Cortex of kidney (tissue), 1 donor: ENCODE results near the gene LRIG1.

Source experiments
- DNase-seq: peaks from one replicate; lab custom pipeline; 2025; lab: John Stamatoyannopoulos, UW

The LRIG1 gene, protein sequence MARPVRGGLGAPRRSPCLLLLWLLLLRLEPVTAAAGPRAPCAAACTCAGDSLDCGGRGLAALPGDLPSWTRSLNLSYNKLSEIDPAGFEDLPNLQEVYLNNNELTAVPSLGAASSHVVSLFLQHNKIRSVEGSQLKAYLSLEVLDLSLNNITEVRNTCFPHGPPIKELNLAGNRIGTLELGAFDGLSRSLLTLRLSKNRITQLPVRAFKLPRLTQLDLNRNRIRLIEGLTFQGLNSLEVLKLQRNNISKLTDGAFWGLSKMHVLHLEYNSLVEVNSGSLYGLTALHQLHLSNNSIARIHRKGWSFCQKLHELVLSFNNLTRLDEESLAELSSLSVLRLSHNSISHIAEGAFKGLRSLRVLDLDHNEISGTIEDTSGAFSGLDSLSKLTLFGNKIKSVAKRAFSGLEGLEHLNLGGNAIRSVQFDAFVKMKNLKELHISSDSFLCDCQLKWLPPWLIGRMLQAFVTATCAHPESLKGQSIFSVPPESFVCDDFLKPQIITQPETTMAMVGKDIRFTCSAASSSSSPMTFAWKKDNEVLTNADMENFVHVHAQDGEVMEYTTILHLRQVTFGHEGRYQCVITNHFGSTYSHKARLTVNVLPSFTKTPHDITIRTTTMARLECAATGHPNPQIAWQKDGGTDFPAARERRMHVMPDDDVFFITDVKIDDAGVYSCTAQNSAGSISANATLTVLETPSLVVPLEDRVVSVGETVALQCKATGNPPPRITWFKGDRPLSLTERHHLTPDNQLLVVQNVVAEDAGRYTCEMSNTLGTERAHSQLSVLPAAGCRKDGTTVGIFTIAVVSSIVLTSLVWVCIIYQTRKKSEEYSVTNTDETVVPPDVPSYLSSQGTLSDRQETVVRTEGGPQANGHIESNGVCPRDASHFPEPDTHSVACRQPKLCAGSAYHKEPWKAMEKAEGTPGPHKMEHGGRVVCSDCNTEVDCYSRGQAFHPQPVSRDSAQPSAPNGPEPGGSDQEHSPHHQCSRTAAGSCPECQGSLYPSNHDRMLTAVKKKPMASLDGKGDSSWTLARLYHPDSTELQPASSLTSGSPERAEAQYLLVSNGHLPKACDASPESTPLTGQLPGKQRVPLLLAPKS

DNA sequence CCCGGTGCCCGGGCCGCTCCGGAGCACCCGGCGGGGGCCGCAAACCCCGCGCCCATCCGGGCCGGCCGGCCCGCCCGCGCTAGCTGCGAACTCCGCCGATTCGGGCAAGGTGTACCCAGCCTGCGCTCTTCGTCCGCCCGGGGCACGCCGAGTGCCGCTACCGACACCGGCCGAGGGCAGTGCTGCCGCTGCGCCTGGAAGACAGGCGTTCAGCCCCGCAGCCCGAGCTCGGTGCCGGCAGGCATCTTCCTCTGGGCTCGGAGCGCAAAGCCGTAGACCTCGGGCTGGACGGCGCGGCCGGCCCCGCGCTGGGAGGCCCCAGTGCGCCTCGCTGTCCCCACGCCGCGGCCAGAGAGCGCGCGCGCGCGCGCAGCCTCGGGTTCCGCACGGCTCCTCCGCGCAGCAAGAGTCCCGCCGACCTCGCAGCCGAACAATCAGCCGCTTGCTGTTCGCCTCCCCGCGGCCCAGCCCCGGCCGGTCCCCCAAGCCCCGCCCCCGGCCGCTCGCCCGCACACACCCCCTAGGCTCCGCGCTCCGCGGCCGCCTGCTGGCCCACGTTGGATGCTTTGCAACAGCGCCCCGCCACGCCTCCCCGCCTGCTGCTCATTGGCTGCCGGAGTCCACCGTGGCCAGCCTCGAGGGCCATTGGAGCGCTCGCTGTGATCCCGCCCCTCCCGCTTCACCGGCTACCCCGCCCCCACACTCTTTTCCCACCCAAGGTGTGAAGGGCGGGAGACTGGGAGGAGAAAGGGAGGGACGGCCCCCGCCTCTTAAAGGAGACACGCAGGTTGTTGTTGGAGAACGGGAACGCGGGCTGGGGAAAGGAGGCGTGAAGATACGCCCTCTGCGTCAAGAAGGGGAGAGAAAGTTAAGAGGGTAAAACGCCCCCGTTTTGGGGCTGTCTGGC lies at the start of gene LRIG1:
LRIG1 (minus strand) TSS at position 447 of the 907 bp plus-strand sequence. CDS start 615 bp downstream, outside the sequence.
- peak; percentile 80 for DNase-seq

DNA sequence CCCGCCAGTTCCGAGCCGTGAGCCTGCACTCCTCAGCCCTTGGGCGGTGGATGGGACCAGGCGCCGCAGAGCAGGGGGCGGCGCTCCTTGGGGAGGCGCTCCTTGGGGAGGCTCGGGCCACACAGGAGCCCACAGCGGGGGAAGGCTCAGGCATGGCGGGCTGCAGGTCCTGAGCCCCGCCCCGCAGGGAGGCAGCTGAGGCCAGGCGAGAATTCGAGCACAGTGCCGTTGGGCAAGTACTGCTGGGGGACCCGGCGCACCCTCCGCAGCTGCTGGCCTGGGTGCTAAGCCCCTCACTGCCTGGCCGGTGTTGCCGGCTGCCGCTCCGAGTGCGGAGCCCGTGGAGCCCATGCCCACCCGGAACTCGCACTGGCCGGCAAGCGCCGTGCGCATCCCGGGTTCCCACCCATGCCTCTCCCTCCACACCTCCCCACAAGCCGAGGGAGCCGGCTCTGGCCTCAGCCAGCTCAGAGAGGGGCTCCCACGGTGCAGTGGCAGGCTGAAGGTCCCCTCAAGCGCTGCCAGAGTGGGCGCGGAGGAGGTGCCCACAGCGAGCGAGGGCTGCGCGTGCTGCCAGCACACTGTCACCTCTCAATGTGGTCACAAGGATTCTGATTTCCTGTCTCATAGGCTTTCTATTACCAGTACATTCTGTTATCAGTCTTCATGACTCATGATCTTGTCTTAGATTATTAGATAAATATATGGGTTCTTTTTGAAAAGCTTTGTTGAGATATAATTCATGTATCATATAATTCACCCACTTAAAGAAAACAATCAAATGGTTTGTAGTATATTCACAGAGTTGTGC lies 44.0 kb upstream of the LRIG1 start:
- no peak for DNase-seq

DNA sequence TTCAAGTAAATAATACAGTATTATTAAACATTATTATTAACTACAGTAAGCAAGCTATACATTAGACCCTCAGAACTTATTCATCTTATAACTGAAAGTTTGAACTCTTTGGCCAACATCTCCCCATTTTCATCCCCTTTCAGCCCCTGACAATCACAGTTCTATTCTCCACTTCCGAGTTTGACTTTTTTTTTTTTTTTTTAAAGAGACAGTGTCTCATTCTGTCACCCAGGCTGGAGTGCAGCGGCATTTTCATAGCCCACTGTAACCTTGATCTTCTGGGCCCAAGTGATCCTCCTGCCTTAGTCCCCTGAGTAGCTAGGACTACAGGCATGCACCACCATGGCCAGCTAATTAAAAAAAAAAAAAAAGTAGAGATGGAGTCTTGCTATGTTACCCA lies 41.3 kb upstream of the LRIG1 start:
- no peak for DNase-seq

DNA sequence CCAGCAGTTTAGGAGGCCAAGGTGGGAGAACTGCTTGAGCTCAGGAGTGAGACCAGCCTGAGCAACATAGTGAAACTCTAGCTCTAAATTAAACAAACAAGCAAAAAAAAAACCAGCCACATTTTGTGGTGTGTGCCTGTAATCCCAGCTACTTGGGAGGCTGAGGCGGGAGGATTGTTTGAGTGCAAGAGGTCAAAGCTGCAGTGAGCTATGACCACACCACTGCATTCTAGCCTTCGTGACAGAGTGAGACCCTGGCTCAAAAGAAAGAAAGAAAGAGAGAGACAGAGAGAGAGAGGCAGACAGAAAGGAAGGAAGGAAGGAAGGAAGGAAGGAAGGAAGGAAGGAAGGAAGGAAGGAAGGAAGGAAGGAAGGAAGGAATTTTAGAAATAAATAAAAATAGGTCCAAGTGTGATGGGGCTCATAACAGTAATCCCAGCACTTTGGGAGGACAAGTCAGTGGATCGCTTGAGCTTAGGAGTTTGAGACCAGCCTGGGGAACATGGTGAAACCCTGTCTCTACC lies 38.7 kb upstream of the LRIG1 start:
- no peak for DNase-seq

DNA sequence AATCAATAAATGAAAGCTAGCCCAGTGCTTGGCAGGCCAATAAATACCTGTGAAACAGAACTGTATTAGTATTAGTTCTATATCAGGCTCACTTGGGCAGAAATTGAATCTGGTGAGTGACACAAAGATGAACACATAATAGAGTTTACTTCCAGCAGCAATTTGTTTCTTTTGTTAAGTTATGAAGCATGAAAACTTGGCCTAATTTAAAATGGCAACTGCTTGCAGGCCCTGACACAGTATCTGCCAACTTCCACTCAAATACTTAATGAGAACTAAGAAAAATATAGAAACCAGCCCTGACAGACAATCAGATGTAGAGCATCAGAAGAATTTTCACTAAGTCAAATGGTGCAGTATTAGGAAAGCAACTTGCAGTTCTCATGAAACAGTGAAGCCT lies 37.6 kb upstream of the LRIG1 start:
- no peak for DNase-seq

DNA sequence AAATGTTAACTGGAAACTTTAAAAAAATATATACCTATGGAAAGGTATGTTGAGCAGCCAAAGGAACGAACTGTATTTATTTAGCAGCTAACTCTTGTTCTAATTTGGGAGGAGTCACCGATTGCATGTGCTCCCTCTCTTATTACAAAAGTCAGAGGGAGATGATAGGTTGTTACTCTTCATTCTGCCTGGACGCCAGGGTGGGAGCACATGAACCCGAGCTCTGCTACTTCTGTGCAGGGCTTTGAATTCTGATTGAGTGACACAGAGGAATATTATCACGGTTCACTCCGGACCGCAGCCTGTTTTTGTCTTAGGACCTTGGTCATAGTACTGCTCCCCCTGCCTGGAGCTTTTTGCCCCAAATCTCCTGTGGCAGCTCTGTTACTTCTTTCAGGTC lies 36.9 kb upstream of the LRIG1 start:
- DNase-seq = no peak

DNA sequence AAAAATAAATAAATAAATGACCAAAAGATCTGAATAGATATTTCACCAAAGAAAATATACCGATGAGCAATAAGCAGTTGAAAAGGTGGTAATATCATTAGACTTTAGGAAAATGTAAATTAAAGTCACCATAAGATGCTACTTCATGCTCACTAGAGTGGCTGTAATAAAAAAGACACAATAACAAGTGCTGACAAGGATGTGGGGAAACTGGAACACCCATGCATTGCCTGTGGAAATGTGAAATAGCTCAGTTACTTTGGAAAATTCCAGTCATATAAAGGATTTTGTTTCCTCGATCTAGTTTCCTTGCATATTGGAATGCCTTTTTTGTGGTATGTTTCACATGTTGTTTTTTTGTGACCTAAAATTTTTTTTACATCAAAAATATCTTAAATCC lies 36.0 kb upstream of the LRIG1 start:
- no peak for DNase-seq

DNA sequence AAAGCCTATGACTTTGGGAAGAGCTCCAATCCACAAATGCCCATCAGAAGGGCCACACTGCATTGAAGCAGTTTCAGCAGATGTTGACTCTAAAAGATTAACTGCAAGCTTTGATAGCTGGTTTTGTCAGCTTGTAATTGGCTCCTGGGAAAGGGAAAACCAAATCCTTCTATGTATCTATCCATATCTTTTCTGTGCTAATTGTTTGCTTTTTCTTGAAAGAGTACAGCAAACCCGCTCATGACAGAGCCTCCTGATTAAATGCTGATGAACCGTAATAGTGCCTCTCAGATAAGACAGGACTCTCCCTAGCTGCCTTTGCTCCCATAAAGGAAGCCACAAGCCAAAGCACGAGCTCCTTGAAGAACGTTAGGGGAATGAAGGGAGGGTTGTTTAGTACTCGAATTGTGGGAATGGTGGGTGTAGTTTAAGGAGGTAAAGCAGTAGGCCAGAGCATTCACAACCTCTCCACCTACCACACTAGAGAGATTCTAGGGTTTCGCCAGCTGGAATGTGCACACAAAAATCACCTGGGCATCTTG lies 33.6 kb upstream of the LRIG1 start:
- DNase-seq = no peak

DNA sequence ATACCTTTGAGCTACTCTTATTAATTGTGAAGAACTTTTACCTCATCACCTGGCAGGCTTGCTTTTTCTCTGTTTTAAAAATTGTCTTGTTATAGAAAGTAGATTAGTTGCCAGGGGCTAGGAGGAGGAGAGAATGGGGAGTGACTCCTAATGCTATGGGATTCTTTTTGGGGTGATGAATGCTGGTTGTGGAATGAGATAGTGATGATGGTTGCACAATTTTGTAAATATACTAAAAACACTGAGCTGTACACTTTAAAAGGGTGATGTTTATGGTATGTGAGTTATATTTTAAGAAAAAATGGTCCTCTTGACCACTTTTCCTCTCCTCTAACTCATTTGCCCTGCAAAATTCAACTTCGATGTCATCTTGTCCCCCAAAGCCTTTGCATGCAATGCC lies 31.8 kb upstream of the LRIG1 start:
- DNase-seq = no peak

DNA sequence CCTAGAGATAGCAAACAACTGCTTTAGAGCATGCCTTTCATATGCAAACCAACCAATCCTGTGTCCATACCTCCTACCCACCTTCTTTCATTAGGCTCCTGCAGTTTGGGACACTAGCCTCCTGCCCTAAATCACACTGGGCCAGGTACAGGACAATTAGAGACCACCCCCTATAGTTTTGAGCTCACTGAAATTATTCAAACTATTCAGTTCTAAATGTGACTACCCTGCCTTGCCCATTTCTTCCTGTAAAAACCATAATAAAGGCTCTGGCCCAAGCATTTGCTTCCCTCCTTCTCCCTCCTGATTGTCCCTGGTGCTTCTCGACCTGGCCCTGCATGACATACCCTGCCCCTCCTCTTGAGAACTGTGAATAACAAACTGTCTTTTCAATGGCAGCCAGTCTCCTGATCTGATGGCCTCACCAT lies 31.4 kb upstream of the LRIG1 start:
- DNase-seq = no peak

DNA sequence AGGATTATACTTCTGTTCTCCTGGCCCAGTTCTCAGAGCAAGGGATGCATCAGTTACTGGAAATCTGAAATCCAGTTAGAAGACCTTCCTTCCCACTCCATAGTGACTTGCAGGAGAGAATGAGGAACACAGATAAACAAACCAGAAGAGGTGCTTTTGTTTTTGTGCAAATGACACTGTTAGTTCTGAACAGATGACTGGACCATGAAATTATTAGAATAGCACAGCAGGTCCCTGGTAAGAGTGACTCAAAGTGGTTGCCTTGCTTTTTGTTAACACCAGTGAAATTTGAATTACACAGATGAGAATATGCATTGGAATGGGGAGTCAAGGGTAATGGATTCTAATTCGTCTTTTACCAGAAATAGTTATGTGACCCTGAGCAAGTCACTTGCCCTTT lies 30.4 kb upstream of the LRIG1 start:
- DNase-seq = no peak

DNA sequence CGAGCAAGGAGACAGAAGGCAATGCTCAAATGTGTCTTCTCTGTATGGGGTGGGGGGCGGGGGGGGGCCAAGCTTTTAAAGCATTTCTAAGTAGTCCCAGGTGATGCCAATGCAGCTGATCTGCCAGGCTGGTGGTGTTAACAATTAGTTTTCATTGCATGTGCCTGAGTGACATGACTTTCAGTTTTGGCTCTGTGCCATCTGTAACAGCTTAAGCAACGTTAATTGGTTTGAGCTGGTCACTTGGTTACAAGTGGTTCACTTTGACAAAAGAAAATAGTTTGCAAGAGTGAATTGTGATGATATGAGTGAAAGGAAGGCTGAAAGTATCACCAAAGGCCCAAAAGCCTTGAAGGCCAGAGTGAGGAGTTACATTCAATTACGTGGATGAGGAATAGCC lies 26.4 kb upstream of the LRIG1 start:
- DNase-seq = no peak

DNA sequence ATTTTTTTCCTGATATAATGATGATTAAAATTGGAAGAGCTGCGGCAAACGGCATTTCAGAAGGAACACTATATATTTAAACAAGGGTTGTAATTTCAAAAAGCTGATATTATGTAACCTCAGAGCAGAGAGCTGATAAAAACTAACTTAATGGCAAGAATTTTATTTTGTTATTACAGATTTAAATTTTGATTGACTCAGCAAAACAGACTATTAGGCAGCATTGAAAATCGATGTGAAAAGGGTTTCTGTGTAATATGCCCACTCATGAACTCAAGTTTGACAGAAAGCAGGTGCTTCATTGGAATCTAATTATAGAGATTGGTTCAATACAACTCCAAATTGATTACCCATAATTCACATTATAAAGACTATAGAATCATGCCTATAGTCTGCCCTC lies 24.9 kb upstream of the LRIG1 start:
- no peak for DNase-seq

DNA sequence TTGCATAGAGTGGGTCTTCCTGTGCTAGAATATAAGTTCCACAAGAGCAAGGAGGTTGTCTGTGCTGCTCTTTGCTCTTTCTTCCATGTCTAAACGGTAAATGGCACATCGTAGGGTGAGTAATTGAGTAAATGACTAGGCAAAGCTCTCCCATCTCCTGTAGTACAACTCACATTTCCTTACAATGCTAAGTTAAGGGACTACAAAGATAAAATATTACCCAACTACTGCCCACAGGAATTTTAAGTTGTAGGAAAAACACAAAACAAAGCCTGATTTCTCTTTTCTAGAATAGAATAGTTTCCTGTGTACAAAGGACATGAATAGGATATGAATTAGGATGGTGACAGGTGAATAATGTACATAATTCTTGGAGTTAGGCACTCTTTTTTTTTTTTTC lies 19.9 kb upstream of the LRIG1 start:
- DNase-seq = no peak

DNA sequence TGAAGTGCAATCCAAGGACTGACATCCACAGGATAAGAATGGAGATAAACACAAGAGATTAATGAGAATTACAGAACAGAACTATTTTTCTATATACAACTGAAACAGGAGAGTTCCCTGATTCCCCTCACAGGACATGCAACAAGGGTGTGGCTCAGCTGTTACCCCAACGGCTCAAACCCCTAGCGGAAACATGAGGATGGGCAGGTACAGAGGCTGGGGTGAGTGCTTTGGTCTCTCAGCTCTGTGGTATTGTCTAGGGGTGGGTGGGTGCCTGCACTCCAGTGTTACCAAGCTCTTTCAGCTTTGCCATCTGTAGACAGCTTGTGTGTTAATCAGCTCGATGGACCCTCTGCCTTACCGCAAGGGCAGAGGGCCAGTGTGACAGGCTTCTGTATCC lies 17.8 kb upstream of the LRIG1 start:
- no peak for DNase-seq

DNA sequence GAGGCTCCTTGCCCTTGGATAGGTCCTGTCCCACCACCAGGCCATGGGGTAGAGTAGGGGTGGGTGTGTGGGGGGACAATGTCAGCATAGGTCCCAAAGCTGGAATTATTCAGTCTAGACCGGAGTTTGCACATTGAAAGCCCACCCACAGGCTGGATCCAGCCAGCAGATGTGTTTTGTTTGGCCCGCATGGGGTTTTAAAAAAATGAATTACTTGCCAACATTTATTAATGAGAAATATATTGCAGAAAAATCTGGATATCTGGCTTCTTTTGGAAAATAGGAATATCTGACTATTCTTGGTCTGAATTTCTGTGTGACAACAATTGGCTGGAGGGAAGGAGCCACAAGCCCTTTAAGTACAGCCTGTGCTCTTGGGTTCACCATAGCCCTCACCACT lies 17.3 kb upstream of the LRIG1 start:
- DNase-seq = no peak

DNA sequence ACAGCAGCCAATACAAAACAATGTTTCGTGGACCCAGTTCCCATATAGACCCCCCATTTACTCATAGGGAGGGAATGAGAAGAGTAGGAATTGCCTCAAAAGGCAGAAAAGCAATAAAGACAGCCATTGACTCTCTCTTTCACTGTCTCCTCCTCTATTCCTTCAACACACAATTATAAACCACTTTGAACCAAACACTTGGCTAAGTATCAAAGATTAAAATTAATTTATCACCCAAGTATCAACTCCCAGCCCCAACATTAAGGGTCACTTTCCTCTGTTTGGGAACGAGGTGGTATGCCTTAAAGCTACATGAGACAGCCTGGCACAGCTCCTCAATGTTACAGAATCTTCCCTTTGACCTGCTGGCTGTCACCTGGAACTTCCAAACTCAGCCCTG lies 16.4 kb upstream of the LRIG1 start:
- no peak for DNase-seq

DNA sequence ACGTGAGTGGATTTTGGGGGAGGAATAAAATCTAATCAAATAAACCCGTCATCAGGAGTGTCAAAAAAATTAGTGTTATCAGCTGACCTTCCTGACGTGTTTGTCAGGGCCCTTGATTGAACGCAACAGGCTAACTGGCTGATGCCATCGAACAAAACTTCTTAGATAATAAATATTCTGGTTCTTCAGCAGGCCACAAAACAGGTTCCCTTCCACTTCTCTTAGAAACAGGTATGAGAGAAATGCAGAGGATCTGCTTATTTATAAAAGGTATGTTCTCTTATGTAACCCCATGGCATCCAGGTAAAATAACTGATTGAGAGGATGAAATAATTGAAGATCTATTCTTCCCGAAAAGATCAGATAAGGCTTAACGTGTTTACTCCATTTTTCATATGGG lies 7.6 kb upstream of the LRIG1 start:
- no peak for DNase-seq

DNA sequence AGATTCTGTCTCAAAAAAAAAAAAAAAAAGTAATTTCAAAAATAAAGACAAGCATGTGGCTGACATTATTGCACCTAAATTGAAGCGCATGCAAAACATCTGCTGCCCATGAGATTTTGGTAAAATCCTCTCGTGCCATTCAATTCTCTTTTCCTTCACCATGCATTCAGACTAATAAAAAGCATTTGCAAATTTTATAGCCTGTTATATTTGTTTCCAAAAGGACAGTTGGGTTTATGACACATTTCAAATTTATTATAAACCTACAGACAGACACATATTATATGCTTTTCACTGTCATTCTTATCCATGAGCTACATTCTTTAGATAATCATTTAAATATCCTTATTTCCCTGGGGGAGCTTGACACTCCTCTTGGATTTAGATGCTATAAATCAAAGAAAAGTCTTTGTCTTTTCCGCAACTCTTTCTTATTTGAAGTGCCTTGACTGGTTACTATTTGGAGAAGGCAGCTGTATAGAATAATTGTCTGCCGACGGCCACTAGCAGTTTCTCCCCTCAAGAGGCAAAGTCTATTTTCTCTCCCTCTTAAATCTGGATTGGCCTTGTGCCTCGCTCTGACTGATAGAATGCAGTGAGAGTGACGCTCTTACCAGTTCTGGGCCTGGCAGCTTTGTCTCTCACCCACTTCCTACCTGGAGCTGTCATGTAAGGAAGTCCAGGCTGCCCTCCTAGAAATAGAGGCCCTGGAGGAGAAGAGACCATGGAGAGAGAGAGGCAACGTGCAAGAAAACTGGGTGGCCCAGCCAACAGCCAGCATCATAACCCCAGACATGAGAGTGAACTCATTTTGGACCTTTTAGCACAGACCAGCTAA lies 6.8 kb upstream of the LRIG1 start:
- no peak for DNase-seq
